Lung microvascular endothelial cell (primary cell): ENCODE results near the gene ADAM30. TPM values are rescaled to one million over a fixed set of nuclear protein-coding genes. Genes with fewer than 3 reads are reported as not detected.

Source experiments
- total RNA-seq: library from RNA; depleted of rRNA; stranded (reverse); fragments of >200 nt; gene quantifications from 2 replicates; pipeline ENCODE4 v1.2.1, GENCODE V29; 2014

The ADAM30 gene
- total RNA-seq, 1 donor from 2014 or later: not detected

Other genes with a start within 250 kb of the ADAM30 start
- gene ZNF697, start 248.2 kb downstream of the ADAM30 start, total RNA-seq: 13.1 and 18.8 TPM in 2 replicates
- gene PHGDH, start 184.6 kb downstream of the ADAM30 start, total RNA-seq: 0.99 and 2.4 TPM in 2 replicates
- gene HMGCS2, start 127.6 kb downstream of the ADAM30 start, total RNA-seq: not detected in 2 replicates
- not detected in 2 replicates for gene REG4, start 85.1 kb downstream of the ADAM30 start, total RNA-seq
- gene NOTCH2, start 173.1 kb upstream of the ADAM30 start, total RNA-seq: 8.7 and 19.8 TPM in 2 replicates